Thyroid gland (tissue), 4 donors: Measurements from ENCODE around the gene RPP25L. TPM values are rescaled to one million over a fixed set of nuclear protein-coding genes. Genes with fewer than 3 reads are reported as not detected.

Source experiments
- DNase-seq, 2 donors: peaks; one replicate each; pipeline ENCODE4 v3.0.0-alpha.2; 2019
- H3K27ac ChIP-seq, 3 donors: fragments of 200-600 bp; sonication (generic); 1 replicate in 2 of 3; 2 replicates in 1 of 3; pipeline ENCODE4 v1.5.1; 2016 to 2019; ENCODE audit warnings: mild to moderate bottlenecking in 1 of 3, moderate library complexity in 1 of 3
- H3K27me3 ChIP-seq: fragments of 200-600 bp; sonication (generic); one replicate; pipeline ENCODE4 v1.5.1; 2019
- H3K36me3 ChIP-seq, 2 donors: fragments of 200-600 bp; sonication (generic); one replicate each; pipeline ENCODE4 v1.5.1; 2016 to 2019
- H3K4me1 ChIP-seq, 2 donors: fragments of 200-600 bp; sonication (generic); one replicate each; pipeline ENCODE4 v1.5.1; 2017 to 2019
- H3K4me3 ChIP-seq, 3 donors: fragments of 200-600 bp; sonication (generic); replicated peaks in 1 of 3; 1 replicate in 2 of 3; 2 replicates in 1 of 3; pipeline ENCODE4 v1.5.1; 2016; ENCODE audit warnings: mild to moderate bottlenecking in 1 of 3
- H3K9me3 ChIP-seq: fragments of 200-600 bp; sonication (generic); one replicate; pipeline ENCODE4 v1.5.1; 2017
- CTCF ChIP-seq, 6 experiments: fragments of 200-600 bp in 3 of 6; fragments of 450-650 bp in 3 of 6; sonication (generic) in 3 of 6; IDR thresholded peaks; one replicate each; pipeline ENCODE4 v1.5.1; 2016 to 2019; ENCODE audit warnings: antibody characterized with exemption in 6 of 6, mild to moderate bottlenecking in 2 of 6, inconsistent platforms in 1 of 6, moderate library complexity in 1 of 6
- POLR2A ChIP-seq, 2 donors: fragments of 450-650 bp; IDR thresholded peaks; one replicate each; pipeline ENCODE4 v1.6.1; 2017; ENCODE audit warnings: antibody characterized with exemption in 2 of 2, mild to moderate bottlenecking in 2 of 2, moderate library complexity in 1 of 2
- WGBS, 2 donors: methylation state at CpG; one replicate each; pipeline ENCODE4 v1.1.5; 2017; 5-methylcytosine and 5-hydroxymethylcytosine counted together
- intact Hi-C: fragments of 100-400 bp; cut with DNase I; formaldehyde crosslinking; loops from one replicate; pipeline ENCODE4 v1.15.1; 2023
- total RNA-seq, 4 donors: library from RNA; depleted of rRNA; stranded (reverse); fragments of >200 nt; gene quantifications; one replicate each; pipeline ENCODE4 v1.2.3, GENCODE V29; 2016

The RPP25L gene
- total RNA-seq, 4 donors from 2014 or later: 20.7 to 39.0 (median 25.8) TPM

- intact Hi-C loops: no loop called here
- 8 to 13% methylated on average over 5 of the region's 5 CpGs for WGBS, 2 donors
- H3K27me3 ChIP-seq: peaks cover 15% of the 10 kb centered on the region
Observed at GRCh38 chr9:34629491-34629808, 17.6 kb upstream of the RPP25L start.

GRCh38 chr9:34628656-34629490, 17.0 kb upstream of the RPP25L start, which contains the start of gene ARID3C:
Gene ARID3C, minus strand, starts transcription at chr9:34629066. Its CDS starts 1,052 bp downstream, at chr9:34628014.
- Histone ChIP-seq H3K36me3 (no peaks in the 10 kb centered on the region), H3K4me1 (peaks cover 5 to 13% of the 10 kb centered on the region in 2 donors), H3K9me3 (no peaks in the 10 kb centered on the region), H3K27me3 (peaks cover 21% of the 10 kb centered on the region), H3K27ac (no peak within 1 kb of the TSS), H3K4me3 (peak within 1 kb of the TSS in 2 of 3 donors; percentile 22 to 30)
- WGBS, 2 donors: 1 to 2% methylated on average over 31 to 37 of the region's 69 CpGs
- intact Hi-C loops: no loop called here
- peak; percentile 58 to 66 for DNase-seq
- no peak for TF ChIP-seq POLR2A (IDR thresholded peaks at IDR 0.05)
- peak in 1 of 6 experiments; percentile 12 for TF ChIP-seq CTCF (IDR thresholded peaks at IDR 0.05)

More at GRCh38 chr9:34629491-34629808, 17.6 kb upstream of the RPP25L start:
- TF ChIP-seq CTCF (IDR thresholded peaks at IDR 0.05): no peak
- Histone ChIP-seq H3K4me1 (peaks cover 5 to 12% of the 10 kb centered on the region in 2 donors), H3K36me3 (no peaks in the 10 kb centered on the region), H3K4me3 (peak overlapping the region in 1 of 3 donors; percentile 22), H3K9me3 (no peaks in the 10 kb centered on the region), H3K27ac (no peak overlapping the region)
- DNase-seq: no peak

- intact Hi-C loops: no loop called here
- TF ChIP-seq POLR2A (IDR thresholded peaks at IDR 0.05) (no peak), CTCF (IDR thresholded peaks at IDR 0.05) (no peak)
- peaks cover 29% of the 10 kb centered on the region for H3K27me3 ChIP-seq
- peaks cover 8 to 21% of the 10 kb centered on the region in 2 donors for H3K4me1 ChIP-seq
- H3K27ac ChIP-seq: no peak overlapping the region
- H3K36me3 ChIP-seq: no peaks in the 10 kb centered on the region
- peak overlapping the region in 1 of 3 donors; percentile 22 for H3K4me3 ChIP-seq
- H3K9me3 ChIP-seq: no peaks in the 10 kb centered on the region
- DNase-seq: no peak
- WGBS, 2 donors: 34 to 36% methylated on average over 15 to 19 of the region's 20 CpGs
Observed at GRCh38 chr9:34627716-34628655, 16.1 kb upstream of the RPP25L start.

- no peak overlapping the region for H3K27ac ChIP-seq
- H3K4me1 ChIP-seq: peaks cover 8 to 21% of the 10 kb centered on the region in 2 donors
- TF ChIP-seq CTCF (IDR thresholded peaks at IDR 0.05): no peak
- no peak for TF ChIP-seq POLR2A (IDR thresholded peaks at IDR 0.05)
- intact Hi-C loops: no loop called here
- H3K4me3 ChIP-seq: no peak overlapping the region
- WGBS, 2 donors: 55 to 57% methylated on average over 3 of the region's 3 CpGs
- no peaks in the 10 kb centered on the region for H3K9me3 ChIP-seq
- H3K27me3 ChIP-seq: peaks cover 29% of the 10 kb centered on the region
- DNase-seq: no peak
- H3K36me3 ChIP-seq: no peaks in the 10 kb centered on the region
Observed at GRCh38 chr9:34625186-34625486, 13.2 kb upstream of the RPP25L start.
